HG02759 (cell line): ENCODE data around the gene FRMPD4.
"Not testable (repeated sequence)": the region's sequence is repeated elsewhere in the genome, so short reads cannot be mapped to it uniquely, and the experiment has no call there.

Experiments
- ATAC-seq: cut with Tn5 transposase; IDR thresholded peaks from one replicate; pipeline ENCODE4 v1.9.1; 2021; ENCODE audit warnings: mild to moderate bottlenecking, moderate library complexity; ENCODE audit not compliant: unreplicated experiment

Gene FRMPD4

DNA sequence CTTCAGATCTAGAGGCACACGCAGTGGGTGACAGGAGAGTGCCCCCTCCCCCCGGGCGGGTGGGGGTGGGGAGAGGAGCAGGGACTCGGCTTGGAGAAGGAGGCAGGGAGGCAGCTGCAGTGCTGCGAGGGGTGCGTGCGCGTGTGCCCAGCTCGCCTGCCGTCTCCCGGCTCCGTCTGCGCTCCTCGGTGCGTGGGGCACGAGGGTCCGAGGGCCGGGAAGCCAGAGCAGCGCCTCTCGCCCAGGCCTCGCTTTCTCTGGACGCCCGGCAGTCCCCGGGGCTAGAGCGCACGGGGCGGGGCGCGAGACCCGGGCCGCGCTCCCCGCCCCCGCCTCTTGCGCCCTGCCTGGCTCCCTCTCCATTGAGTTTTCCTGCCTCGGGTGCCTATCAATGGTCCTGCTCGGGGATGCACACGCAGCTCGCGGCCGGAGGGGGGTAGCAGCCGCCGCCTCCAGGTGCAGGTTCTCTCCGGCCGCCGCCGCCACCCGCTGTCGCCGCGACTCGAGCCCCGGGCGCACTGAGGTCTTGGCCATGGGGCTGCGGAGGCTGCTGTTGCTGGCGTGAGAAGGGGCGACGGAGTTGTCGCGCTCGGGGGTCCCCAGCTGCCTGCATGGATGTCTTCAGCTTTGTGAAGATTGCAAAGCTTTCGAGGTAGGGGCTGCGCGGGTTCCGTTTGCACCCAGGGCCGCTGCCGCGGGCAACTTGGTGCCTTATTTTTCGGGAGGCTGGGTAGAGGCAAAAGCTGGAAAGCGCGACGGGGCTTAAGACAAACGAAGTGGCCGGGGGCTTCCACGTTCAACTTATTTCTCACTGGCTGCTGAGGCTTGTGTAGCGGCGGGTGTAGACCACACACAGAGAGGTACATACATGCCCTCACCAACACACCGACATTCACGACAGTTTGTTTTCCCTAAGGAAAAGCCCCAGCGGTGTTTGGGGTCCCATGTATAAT, at the start of gene FRMPD4:
TSS of gene FRMPD4 (plus strand) at position 113 of the 953 bp plus-strand sequence. CDS start at position 612, 499 bp downstream.
- ATAC-seq = no peak

DNA sequence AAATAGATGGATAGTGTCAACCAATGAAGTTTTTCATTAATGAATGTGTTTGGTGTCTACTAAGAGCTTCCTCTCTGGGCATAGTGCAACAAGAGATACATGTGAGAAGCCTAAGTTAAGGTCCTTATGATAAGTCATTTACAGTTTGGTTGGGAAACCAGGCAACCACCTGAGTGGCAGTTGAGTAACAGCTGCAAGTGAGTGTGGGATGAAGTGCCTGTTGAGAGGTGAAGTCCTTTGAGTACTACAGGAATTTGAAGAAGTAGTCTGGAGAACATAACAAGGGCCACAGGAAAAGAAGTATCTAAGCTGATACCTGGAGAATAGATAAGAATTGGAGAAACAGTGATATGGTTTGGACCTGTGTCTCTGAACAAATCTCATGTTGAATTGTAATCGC, 48.5 kb upstream of the FRMPD4 start:
- no peak for ATAC-seq

DNA sequence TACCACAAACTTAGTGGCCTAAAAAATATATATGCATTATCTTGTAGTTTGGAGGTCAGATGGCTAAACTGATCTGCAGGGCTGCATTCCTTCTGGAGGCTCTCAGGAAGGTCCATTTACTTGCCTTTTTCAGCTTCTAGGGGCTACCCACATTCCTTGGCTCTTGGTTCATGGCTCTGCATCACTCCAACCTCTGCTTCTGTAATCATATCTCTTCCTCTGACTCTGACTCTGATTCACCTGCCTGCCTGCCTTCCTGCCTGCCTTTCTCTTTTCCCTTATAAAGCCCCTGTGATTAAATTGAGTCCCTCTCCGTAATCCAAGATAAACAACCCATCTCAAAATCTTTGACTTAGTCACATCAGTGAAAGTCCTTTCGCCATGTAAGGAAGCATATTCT, 25.0 kb upstream of the FRMPD4 start:
- no peak for ATAC-seq

DNA sequence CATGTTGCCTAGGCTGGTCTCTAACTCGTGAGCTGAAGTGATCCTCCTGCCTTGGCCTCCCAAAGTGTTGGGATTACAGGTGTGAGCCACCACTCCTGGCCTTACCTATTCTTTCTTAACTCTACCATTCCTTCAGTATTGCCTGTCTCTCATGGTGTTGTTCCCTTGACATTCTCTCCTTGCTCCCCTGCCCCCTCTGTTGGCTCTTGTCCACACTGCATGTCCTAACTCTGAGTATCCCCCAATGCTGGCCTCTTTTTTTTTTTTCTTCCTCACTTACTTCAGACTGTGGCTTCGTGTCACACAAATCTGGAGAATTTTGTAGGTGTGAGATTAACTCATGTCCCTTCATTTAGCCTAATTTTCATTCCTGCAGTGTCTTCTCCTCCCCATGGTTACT, 22.9 kb upstream of the FRMPD4 start:
- no peak for ATAC-seq

DNA sequence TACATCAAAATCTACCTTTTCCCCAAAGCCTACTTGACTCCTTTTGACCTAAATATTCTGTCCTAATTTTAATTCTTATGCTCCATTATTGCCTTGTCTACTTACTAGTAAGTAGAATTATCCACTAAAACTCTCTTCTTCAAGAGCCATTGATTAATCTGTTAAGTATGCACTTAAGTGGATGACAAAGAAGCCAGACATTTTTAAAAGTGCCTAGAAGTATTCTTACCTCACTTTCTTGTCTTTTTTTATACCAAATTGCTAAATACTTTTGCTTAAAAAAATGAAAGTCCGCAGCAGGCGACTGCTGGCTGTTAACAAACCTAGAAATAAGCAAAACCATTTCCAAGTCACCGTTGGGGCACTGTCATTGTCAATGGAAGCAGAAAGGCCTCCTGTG, 20.1 kb upstream of the FRMPD4 start:
- no peak for ATAC-seq

DNA sequence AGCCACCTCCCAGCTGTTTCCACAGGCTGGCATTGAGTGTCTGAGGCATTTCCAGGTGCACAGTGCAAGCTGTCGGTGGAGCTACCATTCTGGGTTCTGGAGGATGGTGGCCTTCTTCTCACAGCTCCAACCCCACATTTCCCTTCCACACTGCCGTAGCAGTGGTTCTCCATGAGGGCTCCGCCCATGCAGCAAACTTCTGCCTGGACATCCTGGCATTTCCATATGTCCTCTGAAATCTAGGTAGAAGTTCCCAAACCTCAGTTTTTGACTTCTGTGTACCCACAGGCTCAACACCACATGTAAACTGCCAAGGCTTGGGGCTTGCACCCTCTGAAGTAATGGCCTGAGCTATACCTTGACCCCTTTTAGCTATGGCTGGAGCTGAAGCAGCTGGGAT, 10.3 kb upstream of the FRMPD4 start:
- no peak for ATAC-seq

DNA sequence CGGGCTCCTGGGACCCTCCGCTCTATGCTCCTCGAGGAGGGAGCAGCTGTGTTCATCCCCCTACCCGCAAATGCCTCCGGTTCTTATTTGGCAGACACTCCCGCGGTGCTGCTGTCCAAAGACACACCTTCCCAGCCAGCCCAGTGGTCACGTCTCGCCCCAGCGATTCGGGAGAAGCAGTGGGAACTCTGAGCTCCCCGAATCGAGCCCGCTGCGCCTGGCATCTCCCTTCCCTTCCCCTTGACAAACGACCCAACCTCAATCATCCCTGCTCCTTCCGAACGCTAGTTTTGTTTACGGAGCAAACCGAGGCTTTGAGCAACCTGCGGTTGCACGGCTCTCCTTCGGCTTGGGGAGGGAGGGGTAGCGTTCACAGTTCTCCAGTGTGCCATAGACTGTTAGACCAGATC, 317 bp upstream of the FRMPD4 start:
- no peak for ATAC-seq

DNA sequence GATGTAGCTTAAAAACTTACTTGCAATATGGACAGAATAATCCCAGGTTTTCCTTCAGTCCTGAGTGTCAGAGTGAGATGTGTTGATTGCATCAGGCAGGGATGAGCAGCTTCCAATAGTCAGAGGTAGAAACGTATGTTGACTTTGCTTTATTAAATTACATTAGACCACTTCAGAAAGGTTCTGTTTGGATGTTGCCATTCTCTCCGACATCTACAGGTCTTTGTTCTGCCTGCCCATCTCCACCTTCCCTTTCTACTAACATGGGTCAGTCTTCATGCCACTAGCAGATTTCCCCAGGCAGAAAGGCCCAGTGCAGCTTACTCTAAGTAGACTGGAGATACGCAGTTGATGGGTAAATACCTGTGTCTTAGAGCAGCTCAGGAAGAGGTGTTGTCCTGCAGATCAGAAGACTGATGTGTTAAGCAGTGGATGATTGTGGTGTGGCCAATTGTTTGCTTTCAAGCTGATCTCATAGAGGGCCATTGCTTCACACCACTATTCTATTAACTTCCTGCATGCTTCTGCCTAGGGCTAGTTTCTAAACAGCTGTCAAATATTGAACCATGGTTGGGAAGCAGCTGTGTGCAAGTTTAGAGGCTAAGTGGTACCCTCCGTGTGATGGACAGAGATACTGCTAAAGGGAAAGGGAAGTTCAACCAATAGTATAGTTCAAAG, 1.8 kb downstream of the FRMPD4 start:
- no peak for ATAC-seq

DNA sequence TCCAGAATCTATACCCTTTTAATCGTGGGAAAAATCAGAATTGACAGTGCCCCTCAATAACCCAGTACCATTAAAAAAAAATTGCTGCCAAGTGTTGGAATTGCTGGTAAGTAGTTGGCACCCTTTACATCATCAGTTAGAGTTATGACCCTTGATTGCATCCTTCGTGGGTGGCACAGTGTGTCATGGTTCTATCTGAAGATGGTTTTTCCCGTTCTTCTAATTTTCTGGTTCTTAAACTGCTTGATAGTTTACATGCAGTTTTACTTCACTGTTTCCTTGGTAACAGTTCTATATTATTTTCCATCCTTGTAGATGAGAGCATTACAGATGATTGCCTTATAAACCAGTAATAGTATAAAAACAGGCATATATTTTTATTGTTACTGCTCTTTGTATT, 3.2 kb downstream of the FRMPD4 start:
- ATAC-seq = no peak

DNA sequence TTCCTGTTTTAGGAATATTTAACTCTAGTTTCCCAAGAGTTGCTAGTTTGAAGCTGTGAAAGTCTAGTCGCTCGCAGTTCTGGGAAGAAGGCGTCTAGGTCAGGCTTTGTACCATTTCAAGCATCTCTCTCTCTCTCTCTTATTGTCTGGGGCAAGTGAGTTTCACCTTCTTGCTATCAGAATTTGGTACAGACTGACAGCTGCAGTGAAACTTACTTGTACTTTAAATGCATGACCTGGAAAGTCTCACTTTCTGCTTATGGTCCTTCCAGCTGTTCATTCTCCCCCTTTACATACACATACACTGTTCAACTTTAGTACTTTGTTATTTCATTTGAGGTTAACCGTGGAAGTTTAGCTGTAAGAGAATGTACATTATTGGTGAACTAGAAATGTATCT, 4.4 kb downstream of the FRMPD4 start:
- ATAC-seq = no peak

DNA sequence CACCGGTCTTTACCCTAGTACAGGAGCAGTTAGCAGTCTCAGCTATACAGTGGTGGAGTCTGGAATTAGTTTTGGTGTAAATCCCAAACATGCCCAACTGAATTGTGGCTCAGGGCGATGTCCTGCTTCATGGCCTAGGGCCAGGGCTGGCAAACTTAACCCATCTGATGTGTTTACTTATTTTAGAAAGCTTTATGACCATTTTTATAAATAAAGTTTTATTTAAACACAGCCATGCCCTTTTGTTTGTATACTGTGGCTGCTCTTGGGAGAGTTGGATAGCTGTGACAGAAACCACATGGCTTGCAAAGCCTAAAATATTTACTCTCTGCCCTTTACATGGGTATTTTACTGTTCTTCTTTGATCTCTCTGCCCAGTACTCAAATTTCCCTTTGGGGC, 7.1 kb downstream of the FRMPD4 start:
- ATAC-seq = no peak

DNA sequence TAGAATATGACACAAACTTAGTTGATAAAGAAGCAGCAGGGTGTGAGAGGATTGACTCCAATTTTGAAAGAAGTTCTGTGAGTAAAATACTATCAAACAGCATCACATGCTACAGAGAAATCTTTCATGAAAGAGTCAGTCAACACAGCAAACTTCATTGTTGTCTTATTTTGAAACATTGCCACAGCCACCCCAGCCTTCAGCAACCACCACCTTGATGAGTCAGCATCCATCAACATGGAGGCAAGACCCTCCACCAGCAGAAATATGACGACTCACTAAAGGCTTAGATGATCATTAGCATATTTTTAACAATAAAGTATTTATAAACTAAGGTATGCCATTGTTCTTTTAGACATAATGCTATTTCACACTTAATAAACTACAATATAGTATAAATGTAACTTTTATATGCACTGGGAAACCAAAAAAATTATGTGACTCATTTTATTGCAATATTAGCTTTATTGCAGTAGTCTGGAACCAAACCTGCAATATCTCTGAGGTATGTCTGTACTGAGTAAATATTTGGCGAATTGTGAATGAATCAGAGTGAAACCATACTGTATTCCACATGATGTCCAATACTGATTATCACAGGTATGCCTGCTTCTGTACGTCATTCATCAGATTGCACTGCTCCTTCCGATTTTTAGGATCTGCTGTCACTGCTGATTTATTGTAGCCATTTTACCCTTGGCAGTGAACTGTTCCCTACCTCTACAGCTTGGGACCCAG, 11.6 kb downstream of the FRMPD4 start:
- no peak for ATAC-seq

DNA sequence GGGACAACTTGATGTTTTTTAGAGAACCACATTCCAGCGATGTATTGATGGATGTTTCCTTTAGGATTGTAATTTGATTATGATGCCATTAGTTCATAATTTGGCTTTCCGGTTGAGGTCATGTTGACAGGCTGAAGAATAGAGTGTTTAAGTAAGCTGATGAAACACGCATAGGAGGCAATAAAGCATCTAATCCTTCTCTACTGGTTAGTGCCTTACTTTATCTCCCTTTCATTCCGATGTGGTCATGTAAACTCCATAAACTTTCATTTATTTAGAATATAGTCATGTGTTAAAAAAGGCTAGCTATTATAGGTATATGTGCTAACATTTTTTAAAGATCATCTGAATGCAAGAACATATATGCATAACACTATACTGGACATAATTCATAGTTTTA, 15.0 kb downstream of the FRMPD4 start:
- ATAC-seq = no peak

DNA sequence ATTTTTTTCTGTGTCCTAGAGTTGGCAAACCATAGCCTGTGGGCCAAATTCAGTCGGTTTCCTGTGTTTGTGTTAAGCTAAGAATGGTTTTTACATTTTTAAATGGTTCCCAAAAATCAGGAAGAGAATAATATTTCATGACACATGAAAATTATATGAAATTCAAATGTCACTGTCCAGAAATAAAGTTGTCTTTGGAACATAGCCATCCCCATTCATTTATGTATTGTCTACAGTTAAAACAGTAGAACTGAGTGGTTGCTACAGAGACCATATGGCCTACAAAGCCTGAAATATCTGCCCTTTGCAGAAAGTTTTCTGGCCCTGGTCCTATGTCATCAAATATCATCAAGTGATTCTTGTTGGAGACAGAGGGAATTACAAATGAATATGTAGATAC, 15.5 kb downstream of the FRMPD4 start:
- no peak for ATAC-seq

DNA sequence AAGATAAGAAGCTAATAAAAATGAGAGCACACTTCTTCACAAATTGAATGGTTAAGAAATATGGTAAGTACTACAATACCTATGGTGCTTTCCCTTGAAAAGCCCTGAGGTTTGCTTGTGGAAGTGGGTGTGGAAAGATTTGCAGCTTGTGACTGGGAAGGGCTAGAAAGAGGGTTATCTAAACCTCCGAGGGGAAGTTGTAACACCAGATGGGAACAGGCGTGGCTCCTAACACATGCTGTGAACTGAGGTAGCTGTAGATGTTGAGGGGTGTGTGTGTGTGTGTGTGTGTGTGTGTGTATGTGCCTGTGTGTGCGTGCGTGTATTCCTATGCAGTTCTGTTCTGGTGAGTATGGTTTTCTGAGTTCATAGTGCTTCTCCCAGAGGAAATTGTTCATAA, 21.5 kb downstream of the FRMPD4 start:
- no peak for ATAC-seq

DNA sequence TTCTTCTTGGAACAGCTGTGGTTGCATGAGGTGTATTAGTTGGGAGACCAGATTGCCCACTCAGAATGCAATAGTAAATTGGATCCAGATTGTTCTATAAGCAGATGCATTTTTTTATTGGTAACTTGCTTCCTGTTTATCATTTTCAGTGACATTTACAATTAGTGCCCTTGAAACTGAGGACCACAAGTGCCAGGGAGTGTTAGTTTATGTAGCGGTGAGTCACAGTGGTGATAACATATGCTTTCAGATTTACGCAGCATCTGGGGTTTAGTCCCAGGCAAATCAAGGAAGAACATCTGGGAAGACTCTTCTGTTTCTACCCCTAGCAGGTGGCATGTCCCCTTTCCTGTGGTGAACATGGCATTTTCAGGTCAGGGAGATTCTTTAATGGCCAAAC, 24.1 kb downstream of the FRMPD4 start:
- no peak for ATAC-seq

DNA sequence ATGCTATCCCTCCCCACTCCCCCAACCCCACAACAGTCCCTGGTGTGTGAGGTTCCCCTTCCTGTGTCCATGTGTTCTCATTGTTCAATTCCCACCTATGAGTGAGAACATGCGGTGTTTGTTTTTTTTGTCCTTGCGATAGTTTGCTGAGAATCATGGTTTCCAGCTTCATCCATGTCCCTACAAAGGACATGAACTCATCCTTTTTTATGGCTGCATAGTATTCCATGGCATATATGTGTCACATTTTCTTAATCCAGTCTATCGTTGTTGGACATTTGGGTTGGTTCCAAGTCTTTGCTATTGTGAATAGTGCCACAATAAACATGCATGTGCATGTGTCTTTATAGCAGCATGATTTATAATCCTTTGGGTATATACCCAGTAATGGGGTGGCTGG, 25.9 kb downstream of the FRMPD4 start:
- not testable (repeated sequence) for ATAC-seq

DNA sequence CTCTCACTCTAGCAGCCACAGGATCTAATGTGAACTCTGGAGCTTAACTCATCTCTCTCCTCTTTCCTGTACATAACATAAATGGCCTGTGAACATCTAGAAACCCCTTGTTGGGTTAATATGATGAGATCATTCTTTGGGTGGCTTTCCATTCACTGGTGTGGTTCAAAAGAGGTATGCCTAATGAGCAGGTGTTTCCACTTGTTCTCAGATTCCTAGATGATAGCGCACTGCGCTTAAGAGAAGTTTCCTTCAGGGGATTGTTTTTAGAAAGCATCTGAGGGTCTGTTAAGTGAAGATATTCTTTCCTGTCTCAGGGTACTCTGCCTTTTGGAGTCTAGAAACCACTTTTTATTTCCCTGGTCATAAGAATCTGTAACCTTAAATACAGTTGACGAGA, 32.5 kb downstream of the FRMPD4 start:
- ATAC-seq = no peak

DNA sequence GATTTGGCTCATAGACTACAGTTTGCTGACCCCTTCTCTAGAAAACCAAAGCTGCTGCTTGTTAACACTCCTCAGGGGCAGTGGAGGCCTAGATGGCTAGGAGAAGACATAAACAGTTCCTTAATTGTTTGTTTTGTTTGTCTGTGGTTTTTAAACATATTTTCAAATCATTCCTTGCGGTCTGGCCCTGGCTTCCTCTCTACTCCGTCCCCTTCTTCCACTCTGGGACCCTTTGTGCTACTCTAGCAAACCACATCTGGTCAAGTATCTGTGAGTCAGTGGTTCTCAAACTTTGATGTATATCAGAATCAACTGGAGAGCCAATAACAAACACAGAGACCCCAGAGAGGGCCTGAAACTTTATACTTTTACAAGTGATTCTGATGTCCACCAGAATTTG, 36.1 kb downstream of the FRMPD4 start:
- no peak for ATAC-seq

DNA sequence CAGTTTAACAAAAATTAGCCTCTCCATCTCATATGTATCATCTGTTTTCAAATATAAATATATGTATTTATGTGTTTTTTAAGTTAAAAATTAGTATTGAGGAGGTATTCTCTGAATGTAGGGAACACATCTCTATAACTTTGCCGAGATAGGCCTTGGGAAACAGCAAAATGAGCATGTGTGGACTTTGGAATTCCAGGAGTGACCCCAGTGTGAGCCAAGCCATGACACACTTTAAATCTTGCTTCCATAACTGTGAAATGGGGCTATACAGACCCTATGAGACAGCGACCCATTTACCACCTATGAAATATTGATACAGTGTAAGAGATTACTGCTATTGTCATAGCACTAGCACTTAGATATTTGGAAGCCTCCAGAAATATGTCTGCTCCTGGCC, 58.8 kb downstream of the FRMPD4 start:
- no peak for ATAC-seq

DNA sequence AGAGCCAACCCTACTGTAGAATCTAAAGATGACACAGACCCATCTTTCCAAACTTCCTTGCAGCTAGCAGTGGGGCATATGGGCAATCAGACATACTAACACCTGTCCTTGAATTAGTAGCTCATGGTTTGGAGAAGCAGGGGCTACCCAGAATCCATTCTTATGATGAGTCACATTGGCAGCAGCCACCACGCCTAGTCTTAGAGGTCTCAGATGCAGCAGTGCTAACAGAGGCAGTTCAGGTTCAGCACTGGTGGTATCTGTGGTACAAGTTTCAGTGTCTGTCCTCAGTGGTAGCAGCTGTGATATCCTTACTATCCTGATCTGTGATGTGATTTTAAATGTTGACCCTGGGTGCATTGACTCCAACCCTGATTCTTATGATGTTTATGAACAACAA, 68.1 kb downstream of the FRMPD4 start:
- no peak for ATAC-seq
